Ovary (tissue), 3 donors: ENCODE data around the gene LIMCH1.

Source experiments
- EP300 ChIP-seq: sonication (generic); formaldehyde crosslinking; IDR thresholded peaks from one replicate; pipeline ENCODE4 v1.6.1; 2017; ENCODE audit warnings: antibody characterized with exemption
- POLR2A ChIP-seq: fragments of 450-650 bp; IDR thresholded peaks from one replicate; pipeline ENCODE4 v1.6.1; 2017; ENCODE audit warnings: antibody characterized with exemption, mild to moderate bottlenecking, moderate library complexity
- TF ChIP-seq, protein P1 (sequence below), 3 donors: fragments of 450-650 bp in 2 of 3; fragments of 200-600 bp in 1 of 3; IDR thresholded peaks; one replicate each; pipeline versions ENCODE4 v1.5.1 to v1.8.0; 2016 to 2022; ENCODE audit warnings: antibody characterized with exemption in 3 of 3, mild to moderate bottlenecking in 1 of 3
- donor health status: DM: no; HTN: no; CAD: no.

DNA sequence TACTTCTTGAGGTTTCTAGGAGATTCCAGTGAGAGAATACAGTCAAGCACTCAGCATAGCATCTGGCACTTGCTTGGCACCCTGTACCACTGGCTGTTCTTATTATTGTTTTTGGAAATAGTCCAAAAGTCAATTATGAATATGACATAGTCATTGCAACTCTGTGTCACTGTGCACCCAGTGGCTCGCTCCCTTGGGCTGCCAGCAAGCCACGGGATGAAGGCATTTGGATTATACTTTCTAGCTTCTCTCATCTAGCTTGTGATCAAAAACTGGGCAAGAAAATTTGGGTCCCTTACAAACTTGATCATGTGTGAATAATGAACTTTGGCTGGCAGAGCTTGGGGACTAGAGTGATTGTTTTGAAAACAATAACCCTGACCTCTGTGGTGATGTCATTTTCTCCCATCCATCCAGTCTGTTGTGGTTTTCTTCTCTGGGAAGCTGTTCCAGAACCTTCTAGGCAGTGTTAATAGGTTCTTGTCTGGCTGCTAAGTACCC is 32.7 kb upstream of the LIMCH1 start:
- no peak for TF ChIP-seq POLR2A
- TF ChIP-seq EP300, result no peak
- TF ChIP-seq, protein P1, sequence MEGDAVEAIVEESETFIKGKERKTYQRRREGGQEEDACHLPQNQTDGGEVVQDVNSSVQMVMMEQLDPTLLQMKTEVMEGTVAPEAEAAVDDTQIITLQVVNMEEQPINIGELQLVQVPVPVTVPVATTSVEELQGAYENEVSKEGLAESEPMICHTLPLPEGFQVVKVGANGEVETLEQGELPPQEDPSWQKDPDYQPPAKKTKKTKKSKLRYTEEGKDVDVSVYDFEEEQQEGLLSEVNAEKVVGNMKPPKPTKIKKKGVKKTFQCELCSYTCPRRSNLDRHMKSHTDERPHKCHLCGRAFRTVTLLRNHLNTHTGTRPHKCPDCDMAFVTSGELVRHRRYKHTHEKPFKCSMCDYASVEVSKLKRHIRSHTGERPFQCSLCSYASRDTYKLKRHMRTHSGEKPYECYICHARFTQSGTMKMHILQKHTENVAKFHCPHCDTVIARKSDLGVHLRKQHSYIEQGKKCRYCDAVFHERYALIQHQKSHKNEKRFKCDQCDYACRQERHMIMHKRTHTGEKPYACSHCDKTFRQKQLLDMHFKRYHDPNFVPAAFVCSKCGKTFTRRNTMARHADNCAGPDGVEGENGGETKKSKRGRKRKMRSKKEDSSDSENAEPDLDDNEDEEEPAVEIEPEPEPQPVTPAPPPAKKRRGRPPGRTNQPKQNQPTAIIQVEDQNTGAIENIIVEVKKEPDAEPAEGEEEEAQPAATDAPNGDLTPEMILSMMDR (IDR thresholded peaks at IDR 0.05), result no peak
